ENCODE results near the gene COPZ2.
A peak's percentile ranks its signal among the peaks of the same experiment; 100 is the strongest.
"Not testable (repeated sequence)": the region's sequence is repeated elsewhere in the genome, so short reads cannot be mapped to it uniquely, and the experiment has no call there.

The COPZ2 gene

DNA sequence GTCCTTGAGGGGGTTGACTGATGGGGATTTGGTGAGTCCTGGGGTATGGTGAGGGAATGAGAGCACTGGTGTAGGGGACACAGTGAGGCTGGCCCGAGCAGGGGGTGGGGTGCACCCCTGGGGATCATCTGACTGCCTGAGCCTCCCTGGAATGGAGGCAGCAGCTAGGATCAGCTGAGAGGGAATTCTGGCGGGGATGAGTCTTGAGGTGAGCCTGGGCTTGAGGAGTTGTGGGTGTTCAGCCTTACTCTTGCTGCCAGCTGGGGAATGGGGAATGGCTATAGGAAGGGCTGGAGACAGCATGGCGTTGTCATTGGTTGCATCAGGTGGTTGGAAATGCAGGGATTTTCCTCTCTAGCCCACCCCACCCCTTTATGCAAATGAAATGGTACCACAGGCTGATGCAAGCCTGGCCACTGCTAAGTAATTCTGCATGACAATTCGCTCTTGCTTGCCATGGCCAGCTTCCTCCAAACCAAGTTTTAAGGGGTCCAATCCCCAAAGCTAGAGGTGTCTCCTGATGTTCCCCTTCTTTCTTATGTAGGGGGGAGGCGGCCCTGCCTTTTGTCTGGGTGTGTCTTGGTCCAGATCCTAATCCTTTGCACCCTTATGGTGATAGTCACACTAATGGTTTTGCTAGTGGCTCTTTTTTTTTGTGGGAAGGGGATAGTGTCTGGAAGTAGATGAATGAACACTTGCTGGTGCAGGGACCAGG is 18.1 kb upstream of the COPZ2 start:
- DNase-seq (ENCODE audit: low spot score), result no peak

DNA sequence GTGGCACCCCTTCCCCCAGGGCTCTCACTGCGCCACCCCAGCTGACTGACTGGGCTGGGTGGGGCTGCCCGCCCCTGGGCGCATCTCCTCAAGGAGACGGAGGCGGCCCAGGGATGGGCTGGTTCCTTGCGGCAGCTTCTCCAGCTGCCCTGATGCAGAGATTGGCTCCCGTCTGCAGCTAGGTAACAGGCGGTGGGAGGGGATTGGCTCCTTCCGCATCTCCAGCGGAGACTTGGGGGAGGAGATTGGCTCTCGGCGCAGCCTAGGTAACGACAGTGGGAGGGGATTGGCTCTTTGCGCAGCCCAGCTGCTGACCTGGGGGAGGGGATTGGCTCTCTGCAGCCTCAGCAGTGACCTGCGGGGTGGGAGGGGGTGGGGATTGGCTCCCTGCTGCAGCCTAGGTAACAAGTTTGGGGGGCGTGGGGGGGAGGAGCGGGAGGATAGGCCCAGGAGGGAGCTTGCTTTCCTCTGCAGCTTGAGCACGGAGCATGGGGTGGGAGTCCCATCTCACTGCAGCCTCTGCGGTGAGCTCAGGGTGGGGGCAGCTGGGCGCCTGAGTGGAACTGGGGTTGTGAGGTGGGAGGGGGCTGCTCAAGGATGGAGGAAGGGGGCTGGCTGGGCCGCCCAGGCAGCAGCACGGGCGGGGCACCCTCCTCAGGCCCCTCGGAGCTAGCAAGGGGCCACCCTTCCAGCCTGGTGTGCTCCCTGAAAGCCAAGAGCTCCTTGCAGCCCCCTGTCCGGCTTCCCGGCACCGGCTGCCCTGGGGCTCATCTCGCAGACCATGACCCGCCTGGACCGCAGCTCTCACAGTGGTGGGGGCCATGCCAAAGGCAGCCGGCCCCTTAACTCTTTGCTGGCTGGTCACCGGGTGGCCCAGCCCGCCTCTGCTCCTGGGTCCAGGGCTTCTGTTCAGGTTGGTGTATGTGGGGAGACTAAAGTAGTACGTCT is 16.9 kb upstream of the COPZ2 start:
- peak; percentile 89 for DNase-seq (ENCODE audit: low spot score)

DNA sequence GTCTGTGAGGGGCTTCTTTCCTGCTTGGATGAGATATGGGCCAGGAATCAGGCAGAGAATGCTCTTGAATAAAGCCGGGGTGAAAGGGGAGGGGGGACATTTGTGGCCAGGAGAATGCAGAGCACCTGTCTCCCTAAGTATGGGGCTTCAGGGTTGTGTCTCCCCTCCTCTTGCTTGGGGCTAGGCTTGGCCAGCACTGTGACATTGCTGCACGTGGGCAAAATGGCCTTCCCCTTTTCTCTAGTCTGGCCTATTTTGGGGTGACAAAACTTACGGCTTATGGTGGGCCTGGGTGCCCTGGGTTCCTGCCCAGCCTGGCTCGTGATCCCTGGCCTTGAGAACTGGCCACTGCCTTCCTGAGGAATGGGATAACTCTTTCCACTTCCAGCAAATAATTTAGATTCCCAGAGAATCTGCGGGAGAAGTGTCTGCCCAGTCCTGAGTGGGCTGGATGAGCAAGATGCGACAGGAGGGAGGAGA is 16.2 kb upstream of the COPZ2 start:
- no peak for DNase-seq (ENCODE audit: low spot score)

DNA sequence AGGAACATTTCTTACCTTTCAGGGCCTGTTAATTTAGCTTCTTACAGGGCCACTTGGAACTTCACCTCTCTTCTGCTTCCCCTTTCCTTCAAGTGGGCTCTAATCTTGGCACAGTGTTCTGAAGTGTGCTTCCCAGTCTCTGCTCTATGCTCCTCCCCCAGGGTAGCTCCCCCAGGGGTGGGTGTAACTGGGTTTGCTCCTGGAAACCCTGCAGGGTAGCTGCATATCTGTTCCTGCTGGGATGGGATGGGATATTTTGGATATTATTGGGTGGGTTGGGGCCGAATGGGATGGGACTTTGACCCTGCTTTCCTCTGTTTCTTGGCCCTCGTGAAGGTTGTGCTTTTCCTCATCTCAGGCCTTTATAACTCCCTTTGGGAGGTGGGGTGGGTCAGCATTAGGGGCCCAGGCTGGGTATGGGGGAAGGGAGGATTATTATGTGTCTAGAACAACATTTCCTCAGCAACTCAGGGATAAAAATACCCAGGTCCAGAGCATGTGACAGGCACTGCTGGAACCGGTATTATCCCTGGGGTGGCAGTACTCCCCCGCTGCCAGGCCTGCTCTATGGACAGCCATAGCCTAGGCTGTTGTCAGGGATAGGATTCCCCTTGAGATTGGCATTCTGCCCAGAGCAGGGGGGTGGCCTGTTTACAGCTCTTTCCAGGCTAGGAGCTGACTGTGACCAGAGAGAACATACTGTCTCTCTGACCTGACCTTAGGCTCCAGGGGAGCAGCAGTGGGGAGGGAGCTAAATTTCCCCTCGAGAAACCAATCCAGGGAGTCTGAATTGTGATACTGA is 15.6 kb upstream of the COPZ2 start:
- DNase-seq (ENCODE audit: low spot score), result peak; percentile 53

DNA sequence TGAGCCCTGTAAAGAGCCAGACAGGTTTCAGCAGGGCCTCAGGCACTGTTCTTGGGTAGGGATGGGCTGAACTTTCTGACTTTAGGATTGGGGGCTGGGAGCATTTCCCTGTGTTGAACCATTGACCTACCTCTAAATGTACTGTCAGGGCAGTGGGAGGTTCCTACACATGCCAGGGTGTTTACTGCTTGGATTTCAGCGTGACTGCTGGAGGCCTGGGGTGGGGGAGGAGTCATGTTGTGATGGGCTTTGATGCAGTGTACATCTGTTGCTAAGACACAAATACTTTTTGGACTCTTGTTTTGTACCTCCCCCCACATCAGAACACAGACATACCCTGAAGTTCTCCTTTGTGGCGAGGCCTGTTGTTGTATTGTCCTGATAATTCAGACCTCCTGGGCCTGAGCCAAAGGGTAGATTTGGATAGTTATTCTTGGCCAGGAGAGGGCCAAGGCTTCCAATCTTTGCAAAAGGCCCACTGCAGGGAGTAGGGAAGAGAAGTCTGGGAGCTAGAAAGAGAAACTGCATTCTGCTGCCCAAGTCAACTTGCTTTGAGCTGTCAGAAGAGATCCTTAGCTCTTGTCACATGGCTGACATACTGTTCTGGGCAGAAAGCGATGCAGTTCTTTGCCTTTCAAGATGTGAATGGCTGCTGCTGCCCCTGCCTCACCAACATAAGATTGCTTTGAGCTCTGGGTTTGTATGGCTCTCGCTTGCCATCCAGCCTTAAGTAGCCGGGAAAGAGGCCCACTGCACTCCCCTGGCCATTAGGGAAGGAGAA is 14.3 kb upstream of the COPZ2 start:
- DNase-seq (ENCODE audit: low spot score), result peak; percentile 44

DNA sequence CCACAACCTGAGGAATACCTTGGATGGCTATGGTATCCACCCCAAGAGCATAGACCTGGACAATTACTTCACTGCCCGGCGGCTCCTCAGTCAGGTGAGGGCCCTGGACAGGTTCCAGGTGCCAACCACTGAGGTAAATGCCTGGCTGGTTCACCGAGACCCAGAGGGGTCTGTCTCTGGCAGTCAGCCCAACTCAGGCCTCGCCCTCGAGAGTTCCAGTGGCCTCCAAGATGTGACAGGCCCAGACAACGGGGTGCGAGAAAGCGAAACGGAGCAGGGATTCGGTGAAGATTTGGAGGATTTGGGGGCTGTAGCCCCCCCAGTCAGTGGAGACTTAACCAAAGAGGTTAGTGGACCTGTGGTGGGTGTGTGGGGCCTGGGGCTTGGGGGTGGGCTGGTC is 13.7 kb upstream of the COPZ2 start:
- no peak for DNase-seq (ENCODE audit: low spot score)

DNA sequence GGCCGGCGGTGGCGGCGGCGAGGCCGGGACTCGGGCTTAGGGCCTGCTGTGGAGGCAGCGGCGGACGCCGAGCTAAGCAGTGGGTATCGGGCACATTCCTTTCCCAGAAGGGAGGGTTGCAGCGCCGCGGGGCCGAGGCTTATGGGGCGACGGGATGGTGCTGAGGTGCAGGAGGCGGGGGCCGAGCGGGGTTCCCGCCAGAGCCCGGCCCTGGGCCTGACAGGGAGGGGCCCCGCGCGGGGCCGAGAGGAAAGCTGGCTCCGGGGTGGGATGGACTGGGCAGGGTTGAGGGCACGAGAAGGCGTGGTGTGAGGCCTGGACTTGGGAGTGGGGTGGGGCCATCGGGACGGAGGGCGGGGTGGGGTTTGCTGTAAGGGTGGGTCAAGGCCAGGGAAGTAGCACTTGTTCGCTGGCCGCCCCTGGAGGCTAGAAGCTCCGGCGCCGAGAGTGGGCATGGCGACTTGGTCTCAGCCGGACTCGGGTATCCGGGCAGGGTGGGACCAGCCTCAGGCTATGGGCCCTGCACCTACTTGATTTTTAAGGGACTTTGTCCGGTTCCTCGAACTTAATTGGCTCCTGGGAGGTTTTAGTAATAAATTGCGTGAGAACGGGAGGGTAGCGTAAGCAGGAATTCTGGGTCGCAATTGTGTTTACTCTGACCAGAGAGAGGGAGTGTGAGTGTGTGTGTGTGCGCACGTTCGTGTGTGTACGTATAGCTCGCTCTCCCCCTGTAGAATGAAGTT is 11.0 kb upstream of the COPZ2 start:
- DNase-seq (ENCODE audit: low spot score), result peak; percentile 74

DNA sequence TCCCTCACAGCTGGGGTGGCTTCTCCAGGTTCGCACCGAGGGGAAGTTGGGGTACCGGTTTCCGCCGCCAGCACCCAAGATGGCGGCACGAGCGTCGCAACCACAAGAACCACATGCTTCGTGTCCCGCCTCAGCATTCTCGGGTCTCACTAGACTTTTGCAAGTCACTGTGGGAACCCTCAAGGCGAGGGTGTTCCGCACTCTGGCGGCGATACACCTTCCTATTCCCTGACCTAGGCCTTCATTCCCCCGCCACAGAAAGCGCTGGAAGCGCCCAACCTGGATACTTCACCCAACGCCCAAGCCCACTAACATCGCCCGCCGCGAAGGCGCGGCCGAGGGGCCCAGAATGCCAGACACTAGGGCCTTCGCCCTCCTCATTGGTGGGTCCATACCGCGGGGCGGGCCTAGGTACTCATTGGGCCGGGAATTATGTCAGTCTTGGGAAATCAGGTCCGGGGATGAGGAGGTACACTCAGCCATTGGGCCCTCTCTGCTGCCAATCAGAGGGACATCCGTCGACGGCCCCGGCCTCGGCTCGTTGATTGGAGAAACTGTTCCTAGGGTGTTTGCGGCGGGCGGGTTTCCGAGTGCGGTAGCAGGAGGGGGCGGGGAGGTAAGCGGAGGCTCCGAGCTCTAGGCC is 10.3 kb upstream of the COPZ2 start, which contains the start of gene NFE2L1:
Gene NFE2L1 (plus strand): TSS at position 619 of the 643 bp plus-strand sequence. CDS start 2,760 bp downstream, outside the sequence.
- peak; percentile 100 for DNase-seq (ENCODE audit: low spot score)

DNA sequence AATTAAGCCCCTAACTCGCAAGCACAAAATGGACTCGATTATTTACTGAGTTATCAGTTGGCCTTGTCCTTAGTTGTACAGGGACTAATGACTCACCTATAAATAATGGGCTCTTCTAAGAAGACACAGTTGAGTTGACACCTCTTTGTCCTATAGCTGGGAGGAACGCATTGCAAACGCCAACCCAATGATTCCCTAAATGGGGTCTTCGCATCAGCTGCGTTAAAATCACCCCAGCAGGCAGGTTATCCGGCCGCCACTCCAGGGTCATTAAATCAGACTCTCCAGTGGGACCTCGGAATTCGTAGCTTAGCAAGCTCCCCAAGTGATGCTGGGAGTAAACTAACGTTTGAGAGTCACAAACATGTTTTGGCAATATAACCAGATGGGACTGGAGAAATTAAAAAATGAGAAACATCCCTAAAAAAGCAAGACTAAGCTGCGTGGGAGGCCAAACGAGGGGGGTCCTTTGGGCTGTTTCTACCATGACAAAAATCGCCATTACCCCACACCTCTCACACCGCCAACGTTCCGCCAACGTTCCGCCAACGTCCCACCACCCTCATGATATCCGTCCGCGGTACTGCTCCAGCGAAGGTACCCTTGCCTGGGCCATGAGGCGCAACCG is 9.6 kb upstream of the COPZ2 start:
- no peak for DNase-seq (ENCODE audit: low spot score)

DNA sequence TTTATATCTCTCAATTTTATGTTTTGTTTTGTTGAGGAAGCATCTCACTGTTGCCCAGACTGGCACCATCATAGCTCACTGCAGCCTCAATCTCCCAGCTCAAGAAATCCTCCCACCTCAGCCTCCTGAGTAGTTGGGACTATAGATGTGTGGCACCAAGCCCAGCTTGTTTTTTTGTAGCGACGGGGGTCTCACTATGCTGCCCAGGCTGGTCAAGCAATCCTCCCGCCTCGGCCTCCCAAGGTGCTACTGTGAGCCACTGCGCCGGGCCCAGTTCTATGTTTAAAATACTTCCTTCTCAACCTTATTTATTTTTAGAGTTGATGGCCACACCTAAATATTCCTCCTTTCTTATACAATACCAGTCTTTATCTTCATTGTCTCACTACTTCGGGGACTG is 8.7 kb upstream of the COPZ2 start:
- DNase-seq (ENCODE audit: low spot score), result no peak

DNA sequence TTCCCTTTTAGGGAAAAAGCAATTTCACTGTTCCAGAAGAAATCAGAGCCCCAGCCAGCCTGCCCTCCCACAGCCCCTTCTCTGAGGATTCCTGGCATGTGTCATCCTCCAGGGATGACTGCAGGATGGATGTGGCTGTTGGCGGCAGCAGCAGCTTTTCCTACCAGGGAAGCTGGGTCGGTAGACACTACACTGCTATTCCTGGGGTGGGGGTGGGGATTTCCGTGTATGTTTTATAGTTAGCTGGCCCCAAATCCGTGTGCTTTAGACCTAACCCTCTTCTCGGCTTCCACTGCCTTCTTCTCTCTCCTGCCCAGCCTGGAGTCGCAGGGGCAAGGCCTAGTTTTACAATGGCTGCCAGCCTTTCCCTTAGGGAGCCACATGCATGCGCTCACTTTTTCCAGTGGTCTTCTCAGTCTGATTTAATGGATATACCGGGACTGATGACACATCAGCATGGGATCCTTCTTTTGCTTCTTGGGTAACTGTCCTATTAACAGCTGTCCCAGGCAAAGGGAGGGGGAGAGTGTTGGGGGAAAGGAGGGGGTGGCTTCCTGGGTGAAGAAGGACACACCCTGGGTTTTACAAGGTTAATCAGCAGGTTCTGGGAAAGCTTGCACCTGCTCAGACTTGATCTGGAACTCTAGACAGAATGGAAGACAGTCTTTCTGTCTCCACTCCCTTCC is 7.9 kb upstream of the COPZ2 start:
- DNase-seq (ENCODE audit: low spot score), result no peak

DNA sequence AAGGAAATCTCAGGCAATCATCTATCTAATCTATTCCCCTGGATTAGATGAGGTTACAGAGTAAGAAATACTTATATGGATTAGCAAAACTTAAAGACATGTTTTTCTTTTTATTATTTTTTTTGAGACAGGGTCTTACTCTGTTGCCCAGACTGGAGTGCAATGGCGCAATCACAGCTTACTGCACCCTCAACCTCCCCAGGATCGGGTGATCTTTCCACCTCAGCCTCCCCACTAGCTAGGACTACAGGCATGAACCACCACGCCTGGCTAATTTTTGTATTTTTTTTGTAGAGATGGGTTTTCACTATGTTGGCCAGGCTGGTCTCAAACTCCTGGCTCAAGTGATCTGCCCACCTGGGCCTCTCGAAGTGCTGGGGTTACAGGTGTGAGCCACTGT is 7.3 kb upstream of the COPZ2 start:
- no peak for DNase-seq (ENCODE audit: low spot score)

DNA sequence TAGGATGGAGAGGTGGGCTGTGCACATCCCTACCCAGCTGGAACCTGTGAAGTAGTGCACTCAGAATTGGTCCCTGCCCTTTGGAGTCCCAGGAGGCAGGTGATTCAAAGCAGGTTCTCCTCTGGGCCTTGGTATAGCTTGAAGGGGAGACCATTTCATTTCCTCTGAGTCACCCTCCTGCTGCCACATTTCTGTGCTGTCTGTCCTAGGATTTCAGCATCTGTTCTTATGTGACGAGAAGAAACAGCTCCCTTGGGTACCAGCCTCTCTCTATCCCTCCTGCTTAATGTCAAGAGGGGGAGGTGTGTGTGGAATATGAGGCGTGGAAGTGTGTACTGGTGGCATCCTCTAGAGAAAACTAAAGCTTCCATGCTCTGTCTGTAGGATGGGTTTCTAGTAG is 5.6 kb upstream of the COPZ2 start:
- DNase-seq (ENCODE audit: low spot score), result no peak

DNA sequence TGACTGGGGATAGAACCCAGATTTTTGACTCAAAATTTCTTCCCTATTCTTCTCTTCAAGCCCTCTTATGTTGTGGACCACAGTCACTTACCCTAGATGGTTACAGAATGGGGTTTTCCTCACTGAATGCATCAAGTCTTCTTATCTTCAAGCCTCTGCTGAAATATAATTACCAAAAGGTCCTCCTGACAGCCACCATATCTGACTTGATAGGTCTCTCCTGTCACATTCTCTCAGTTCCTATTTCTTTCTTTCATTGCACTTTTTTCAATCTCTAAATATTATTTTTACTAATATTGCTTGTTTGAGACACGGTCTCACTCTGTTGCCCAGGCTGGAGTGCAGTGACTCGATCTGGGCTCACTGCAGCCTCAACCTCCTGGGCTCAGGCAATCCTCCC is 1.1 kb upstream of the COPZ2 start:
- no peak for DNase-seq (ENCODE audit: low spot score)

DNA sequence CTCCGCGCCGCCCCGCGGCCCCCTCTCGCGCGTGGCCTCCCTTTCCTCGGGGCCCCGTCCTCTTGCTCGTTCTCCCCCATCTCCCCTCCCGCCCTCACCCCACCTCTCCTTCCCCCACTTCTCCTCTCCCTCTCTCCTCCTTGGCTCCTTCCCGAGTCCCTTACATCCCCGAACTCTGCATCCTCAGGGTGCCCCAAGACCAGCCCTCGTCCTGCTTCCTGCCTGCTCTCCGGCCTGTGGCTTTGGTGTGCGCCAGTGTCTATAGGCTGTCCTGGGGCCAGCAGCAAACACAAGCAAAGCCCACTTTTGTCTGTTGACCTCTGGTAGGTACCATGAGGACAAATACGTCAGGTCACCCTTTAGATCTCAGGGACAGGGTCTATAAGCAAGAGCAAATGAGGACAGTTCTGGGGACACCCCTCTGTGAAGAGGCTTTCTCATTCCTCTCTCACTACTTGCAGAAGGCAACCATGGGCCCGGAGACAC is 284 bp upstream of the COPZ2 start:
- DNase-seq (ENCODE audit: low spot score), result no peak

DNA sequence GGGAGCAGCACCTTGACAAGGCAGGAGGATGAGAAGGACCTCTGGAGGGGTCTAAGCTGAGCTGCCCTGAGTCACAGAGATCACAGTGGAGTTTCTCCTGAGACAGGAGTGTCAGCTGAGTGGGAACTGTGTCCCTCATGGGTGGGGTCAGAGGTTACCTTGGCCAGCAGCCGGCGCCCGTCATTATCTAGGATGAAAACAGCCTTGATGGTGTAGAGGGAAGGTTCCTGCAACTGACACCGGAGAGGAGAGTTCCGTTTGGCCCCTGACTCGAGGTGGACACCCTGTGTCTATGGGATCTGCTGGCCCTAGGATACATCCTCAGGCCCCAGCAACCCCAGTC is 933 bp downstream of the COPZ2 start:
- no peak for DNase-seq (ENCODE audit: low spot score)

DNA sequence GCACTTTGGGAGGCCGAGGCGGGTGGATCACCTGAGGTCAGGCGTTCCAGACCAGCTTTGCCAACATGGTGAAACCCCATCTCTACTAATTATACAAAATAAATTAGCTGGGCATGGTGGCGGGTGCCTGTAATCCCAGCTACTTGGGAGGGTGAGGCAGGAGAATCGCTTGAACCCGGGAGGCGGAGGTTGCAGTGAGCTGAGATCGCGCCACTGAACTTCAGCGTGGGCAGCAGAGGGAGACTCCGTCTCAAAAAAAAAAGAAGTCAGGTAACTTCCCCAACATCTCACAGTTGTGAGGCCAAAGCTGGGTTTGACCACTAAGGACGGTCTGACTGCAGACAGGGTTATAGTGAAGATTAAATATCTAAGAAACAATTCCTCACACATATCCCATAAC is 2.9 kb downstream of the COPZ2 start:
- not testable (repeated sequence) for DNase-seq (ENCODE audit: low spot score)

DNA sequence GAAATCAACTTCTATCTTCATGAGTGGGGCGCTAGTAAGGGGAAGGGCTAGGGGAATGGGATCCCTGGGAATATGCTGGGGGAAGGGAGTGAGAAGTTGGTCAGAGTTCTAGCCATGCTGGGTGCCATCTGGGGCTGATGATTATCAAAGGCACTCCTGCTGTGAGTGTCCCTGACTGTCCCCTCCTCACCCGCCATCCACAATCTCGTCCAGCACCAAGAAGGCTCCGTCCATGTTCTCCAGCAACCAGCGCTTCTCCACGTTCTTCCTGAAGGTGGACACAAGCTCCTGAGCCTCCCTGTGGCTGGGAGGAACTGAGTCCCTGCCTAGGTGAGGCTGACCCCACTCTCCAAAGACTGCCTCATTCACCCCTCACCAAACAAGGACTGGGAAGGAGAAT is 5.6 kb downstream of the COPZ2 start:
- no peak for DNase-seq (ENCODE audit: low spot score)

DNA sequence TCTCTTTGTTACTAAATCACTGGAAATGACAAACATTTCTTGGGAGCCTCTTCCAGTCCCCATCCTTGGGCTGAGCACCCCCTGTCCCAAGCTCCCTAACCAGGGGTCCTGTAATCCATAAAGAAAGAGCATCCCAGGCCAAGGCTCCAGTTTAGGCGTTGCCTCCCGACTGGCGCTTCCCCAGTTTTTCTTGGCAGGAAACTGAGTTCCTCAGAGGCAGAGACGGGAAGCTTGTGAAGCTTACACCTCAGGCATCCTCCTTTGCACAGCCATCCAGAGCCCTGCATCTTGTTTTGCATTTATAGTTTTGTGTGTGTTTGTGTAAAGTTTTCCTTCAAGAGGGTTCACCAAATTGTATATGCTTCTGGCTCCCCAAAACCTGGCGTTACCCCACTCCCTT is 7.1 kb downstream of the COPZ2 start:
- no peak for DNase-seq (ENCODE audit: low spot score)
